ENCODE results near the gene RALGPS1.

- TF ChIP-seq PHF8 (conservative IDR thresholded peaks at IDR 0.05; ENCODE audit: low read depth, low read length) = no peak
- no peak for TF ChIP-seq JUND (IDR thresholded peaks at IDR 0.05; ENCODE audit: low read length)
- no peak for TF ChIP-seq GTF2F1 (IDR thresholded peaks at IDR 0.05; ENCODE audit: borderline replicate concordance, low read depth, low read length)
- no peak for TF ChIP-seq CTCF (IDR thresholded peaks at IDR 0.05; ENCODE audit: control extremely low read depth in 1 of 3, insufficient read depth in 1 of 3, low read depth in 1 of 3, low read length in 3 of 3)
Observed at GRCh38 chr9:127051881-127052595, 137.5 kb downstream of the RALGPS1 start.

Measured in H1 (cell line).